Measurements from ENCODE around the gene ALS2. TPM values are rescaled to one million over a fixed set of nuclear protein-coding genes. Genes with fewer than 3 reads are reported as not detected.

The ALS2 gene
- polyA plus RNA-seq, 1 of the 3 experiments (the other 2 are of a cell fraction): 11.6 TPM

- H3K27me3 ChIP-seq (ENCODE audit: insufficient read depth): no peaks in the 10 kb centered on the region
- H3K9me3 ChIP-seq: no peaks in the 10 kb centered on the region
- no peak overlapping the region for H3K27ac ChIP-seq (ENCODE audit: low read depth in 2 of 2, low read length in 1 of 2)
- H2AFZ ChIP-seq (ENCODE audit: low read depth): no peak overlapping the region
- no peaks in the 10 kb centered on the region for H3F3A ChIP-seq (replicated peaks; ENCODE audit: insufficient read depth)
- POLR2A ChIA-PET: no interaction called here
- no peak overlapping the region for H3K4me2 ChIP-seq
- TF ChIP-seq, protein P1, sequence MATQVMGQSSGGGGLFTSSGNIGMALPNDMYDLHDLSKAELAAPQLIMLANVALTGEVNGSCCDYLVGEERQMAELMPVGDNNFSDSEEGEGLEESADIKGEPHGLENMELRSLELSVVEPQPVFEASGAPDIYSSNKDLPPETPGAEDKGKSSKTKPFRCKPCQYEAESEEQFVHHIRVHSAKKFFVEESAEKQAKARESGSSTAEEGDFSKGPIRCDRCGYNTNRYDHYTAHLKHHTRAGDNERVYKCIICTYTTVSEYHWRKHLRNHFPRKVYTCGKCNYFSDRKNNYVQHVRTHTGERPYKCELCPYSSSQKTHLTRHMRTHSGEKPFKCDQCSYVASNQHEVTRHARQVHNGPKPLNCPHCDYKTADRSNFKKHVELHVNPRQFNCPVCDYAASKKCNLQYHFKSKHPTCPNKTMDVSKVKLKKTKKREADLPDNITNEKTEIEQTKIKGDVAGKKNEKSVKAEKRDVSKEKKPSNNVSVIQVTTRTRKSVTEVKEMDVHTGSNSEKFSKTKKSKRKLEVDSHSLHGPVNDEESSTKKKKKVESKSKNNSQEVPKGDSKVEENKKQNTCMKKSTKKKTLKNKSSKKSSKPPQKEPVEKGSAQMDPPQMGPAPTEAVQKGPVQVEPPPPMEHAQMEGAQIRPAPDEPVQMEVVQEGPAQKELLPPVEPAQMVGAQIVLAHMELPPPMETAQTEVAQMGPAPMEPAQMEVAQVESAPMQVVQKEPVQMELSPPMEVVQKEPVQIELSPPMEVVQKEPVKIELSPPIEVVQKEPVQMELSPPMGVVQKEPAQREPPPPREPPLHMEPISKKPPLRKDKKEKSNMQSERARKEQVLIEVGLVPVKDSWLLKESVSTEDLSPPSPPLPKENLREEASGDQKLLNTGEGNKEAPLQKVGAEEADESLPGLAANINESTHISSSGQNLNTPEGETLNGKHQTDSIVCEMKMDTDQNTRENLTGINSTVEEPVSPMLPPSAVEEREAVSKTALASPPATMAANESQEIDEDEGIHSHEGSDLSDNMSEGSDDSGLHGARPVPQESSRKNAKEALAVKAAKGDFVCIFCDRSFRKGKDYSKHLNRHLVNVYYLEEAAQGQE (IDR thresholded peaks at IDR 0.05; ENCODE audit: low read depth, low read length): no peak
- TF ChIP-seq EZH2phosphoT487 (IDR thresholded peaks at IDR 0.05; ENCODE audit: borderline replicate concordance, low read depth) (no peak), YY1 (IDR thresholded peaks at IDR 0.05; ENCODE audit: low read depth) (no peak), FOSL2 (IDR thresholded peaks at IDR 0.05; ENCODE audit: borderline replicate concordance, low read depth) (no peak), FOXM1 (IDR thresholded peaks at IDR 0.05; ENCODE audit: low read depth) (no peak), RCOR1 (IDR thresholded peaks at IDR 0.05; ENCODE audit: low read length) (no peak), SIN3A (IDR thresholded peaks at IDR 0.05; ENCODE audit: borderline replicate concordance, low read depth, low read length) (no peak), TEAD4 (IDR thresholded peaks at IDR 0.05; ENCODE audit: borderline replicate concordance, insufficient read depth) (no peak), ELF1 (IDR thresholded peaks at IDR 0.05) (no peak), RXRA (IDR thresholded peaks at IDR 0.05; ENCODE audit: borderline replicate concordance, low read depth) (no peak), GATA2 (CRISPR knock-in tag; IDR thresholded peaks at IDR 0.05) (no peak), POLR2AphosphoS5 (IDR thresholded peaks at IDR 0.05; ENCODE audit: low read depth, low read length) (no peak), RFX5 (IDR thresholded peaks at IDR 0.05; ENCODE audit: low read length) (no peak), IRF3 (IDR thresholded peaks at IDR 0.05; ENCODE audit: low read depth, low read length) (no peak), FOXJ3 (CRISPR knock-in tag; IDR thresholded peaks at IDR 0.05) (no peak), USF2 (IDR thresholded peaks at IDR 0.05; ENCODE audit: borderline replicate concordance, low read depth, low read length) (no peak), TCF12 (IDR thresholded peaks at IDR 0.05) (no peak)
- TF ChIP-seq, protein P2, sequence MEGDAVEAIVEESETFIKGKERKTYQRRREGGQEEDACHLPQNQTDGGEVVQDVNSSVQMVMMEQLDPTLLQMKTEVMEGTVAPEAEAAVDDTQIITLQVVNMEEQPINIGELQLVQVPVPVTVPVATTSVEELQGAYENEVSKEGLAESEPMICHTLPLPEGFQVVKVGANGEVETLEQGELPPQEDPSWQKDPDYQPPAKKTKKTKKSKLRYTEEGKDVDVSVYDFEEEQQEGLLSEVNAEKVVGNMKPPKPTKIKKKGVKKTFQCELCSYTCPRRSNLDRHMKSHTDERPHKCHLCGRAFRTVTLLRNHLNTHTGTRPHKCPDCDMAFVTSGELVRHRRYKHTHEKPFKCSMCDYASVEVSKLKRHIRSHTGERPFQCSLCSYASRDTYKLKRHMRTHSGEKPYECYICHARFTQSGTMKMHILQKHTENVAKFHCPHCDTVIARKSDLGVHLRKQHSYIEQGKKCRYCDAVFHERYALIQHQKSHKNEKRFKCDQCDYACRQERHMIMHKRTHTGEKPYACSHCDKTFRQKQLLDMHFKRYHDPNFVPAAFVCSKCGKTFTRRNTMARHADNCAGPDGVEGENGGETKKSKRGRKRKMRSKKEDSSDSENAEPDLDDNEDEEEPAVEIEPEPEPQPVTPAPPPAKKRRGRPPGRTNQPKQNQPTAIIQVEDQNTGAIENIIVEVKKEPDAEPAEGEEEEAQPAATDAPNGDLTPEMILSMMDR (IDR thresholded peaks at IDR 0.05): no peak
- TF ChIP-seq, protein P3, sequence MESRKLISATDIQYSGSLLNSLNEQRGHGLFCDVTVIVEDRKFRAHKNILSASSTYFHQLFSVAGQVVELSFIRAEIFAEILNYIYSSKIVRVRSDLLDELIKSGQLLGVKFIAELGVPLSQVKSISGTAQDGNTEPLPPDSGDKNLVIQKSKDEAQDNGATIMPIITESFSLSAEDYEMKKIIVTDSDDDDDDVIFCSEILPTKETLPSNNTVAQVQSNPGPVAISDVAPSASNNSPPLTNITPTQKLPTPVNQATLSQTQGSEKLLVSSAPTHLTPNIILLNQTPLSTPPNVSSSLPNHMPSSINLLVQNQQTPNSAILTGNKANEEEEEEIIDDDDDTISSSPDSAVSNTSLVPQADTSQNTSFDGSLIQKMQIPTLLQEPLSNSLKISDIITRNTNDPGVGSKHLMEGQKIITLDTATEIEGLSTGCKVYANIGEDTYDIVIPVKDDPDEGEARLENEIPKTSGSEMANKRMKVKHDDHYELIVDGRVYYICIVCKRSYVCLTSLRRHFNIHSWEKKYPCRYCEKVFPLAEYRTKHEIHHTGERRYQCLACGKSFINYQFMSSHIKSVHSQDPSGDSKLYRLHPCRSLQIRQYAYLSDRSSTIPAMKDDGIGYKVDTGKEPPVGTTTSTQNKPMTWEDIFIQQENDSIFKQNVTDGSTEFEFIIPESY (IDR thresholded peaks at IDR 0.05; ENCODE audit: borderline replicate concordance, low read depth): no peak
- TF ChIP-seq, protein P4, sequence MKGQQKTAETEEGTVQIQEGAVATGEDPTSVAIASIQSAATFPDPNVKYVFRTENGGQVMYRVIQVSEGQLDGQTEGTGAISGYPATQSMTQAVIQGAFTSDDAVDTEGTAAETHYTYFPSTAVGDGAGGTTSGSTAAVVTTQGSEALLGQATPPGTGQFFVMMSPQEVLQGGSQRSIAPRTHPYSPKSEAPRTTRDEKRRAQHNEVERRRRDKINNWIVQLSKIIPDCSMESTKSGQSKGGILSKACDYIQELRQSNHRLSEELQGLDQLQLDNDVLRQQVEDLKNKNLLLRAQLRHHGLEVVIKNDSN (IDR thresholded peaks at IDR 0.05; ENCODE audit: borderline replicate concordance, low read depth): no peak
- H3K4me3 ChIP-seq (ENCODE audit: low read depth in 2 of 2, low read length in 1 of 2): no peak overlapping the region
- WGBS (ENCODE audit: low lambda C conversion rate): 91% methylated on average over 3 of the region's 3 CpGs
- H4K20me1 ChIP-seq (ENCODE audit: insufficient read depth): no peaks in the 10 kb centered on the region
- peaks cover 2 to 4% of the 10 kb centered on the region in 2 experiments for H3K36me3 ChIP-seq (replicated peaks in 1 of 2; ENCODE audit: control insufficient read depth in 1 of 2, insufficient read depth in 2 of 2, low read length in 1 of 2)
- no peak overlapping the region for H3K9ac ChIP-seq
- no peaks in the 10 kb centered on the region for H3K9me2 ChIP-seq
- H3K4me1 ChIP-seq (ENCODE audit: control insufficient read depth in 1 of 2, insufficient read depth in 2 of 2, low read depth in 1 of 2, low read length in 1 of 2): no peaks in the 10 kb centered on the region
- no peaks in the 10 kb centered on the region for H3K79me2 ChIP-seq (ENCODE audit: insufficient read depth)
- no peak for DNase-seq
- CTCF ChIA-PET: no interaction called here
Measured at GRCh38 chr2:201674794-201675193, 105.9 kb downstream of the ALS2 start.
